Body of pancreas (tissue), 4 donors: ENCODE measurements around the gene NOS3. TPM values are rescaled to one million over a fixed set of nuclear protein-coding genes. Genes with fewer than 3 reads are reported as not detected.
A peak's percentile ranks its signal among the peaks of the same experiment; 100 is the strongest.

ENCODE experiments used
- ATAC-seq: fragments of 150-250 bp; one replicate; pipeline ENCODE4 v1.9.1; 2016
- DNase-seq, 4 donors: peaks; one replicate each; pipeline ENCODE4 v3.0.0-alpha.2; 2019
- H3K27ac ChIP-seq, 4 donors: fragments of 200-600 bp; sonication (generic); 1 replicate in 3 of 4; 2 replicates in 1 of 4; pipeline versions ENCODE4 v1.5.1 to v1.6.1; 2016 to 2019; ENCODE audit warnings: mild to moderate bottlenecking in 1 of 4, mixed read lengths in 1 of 4, moderate library complexity in 1 of 4
- H3K27me3 ChIP-seq, 2 donors: fragments of 200-600 bp; sonication (generic); one replicate each; pipeline ENCODE4 v1.6.0; 2016; ENCODE audit warnings: mild to moderate bottlenecking in 1 of 2
- H3K36me3 ChIP-seq, 2 donors: fragments of 200-600 bp; sonication (generic); replicated peaks in 1 of 2; 2 replicates each; pipeline ENCODE4 v1.5.1; 2016; ENCODE audit warnings: low read depth in 2 of 2; ENCODE audit not compliant: insufficient read depth in 1 of 2
- H3K4me1 ChIP-seq: fragments of 200-600 bp; sonication (generic); one replicate; pipeline ENCODE4 v1.6.0; 2016
- H3K4me3 ChIP-seq, 2 donors: fragments of 200-600 bp; sonication (generic); 1 replicate in 1 of 2; 2 replicates in 1 of 2; pipeline ENCODE4 v1.5.1; 2016 to 2019
- H3K9me3 ChIP-seq, 3 donors: fragments of 200-600 bp; sonication (generic); 1 replicate in 2 of 3; 2 replicates in 1 of 3; pipeline ENCODE4 v1.5.1; 2016
- CTCF ChIP-seq, 7 experiments: fragments of 450-650 bp in 4 of 7; fragments of 200-600 bp in 3 of 7; sonication (generic) in 3 of 7; IDR thresholded peaks; one replicate each; pipeline ENCODE4 v1.5.1; 2016 to 2019; ENCODE audit warnings: antibody characterized with exemption in 7 of 7
- POLR2A ChIP-seq, 3 donors: fragments of 450-650 bp; IDR thresholded peaks; one replicate each; pipeline ENCODE4 v1.6.1; 2016; ENCODE audit warnings: antibody characterized with exemption in 3 of 3, mild to moderate bottlenecking in 2 of 3
- WGBS, 2 donors: methylation state at CpG; one replicate each; pipeline ENCODE4 v1.1.5; 2017; 5-methylcytosine and 5-hydroxymethylcytosine counted together
- intact Hi-C: fragments of 100-400 bp; cut with DNase I; formaldehyde crosslinking; loops from one replicate; pipeline ENCODE4 v1.15.1; 2023
- total RNA-seq, 2 donors: library from RNA; depleted of rRNA; stranded (reverse); fragments of >200 nt; gene quantifications; one replicate each; pipeline ENCODE4 v1.1.0, GENCODE V29; 2016

The NOS3 gene
- total RNA-seq, 2 donors from 2014 or later = 4.9 to 7.6 TPM

DNA sequence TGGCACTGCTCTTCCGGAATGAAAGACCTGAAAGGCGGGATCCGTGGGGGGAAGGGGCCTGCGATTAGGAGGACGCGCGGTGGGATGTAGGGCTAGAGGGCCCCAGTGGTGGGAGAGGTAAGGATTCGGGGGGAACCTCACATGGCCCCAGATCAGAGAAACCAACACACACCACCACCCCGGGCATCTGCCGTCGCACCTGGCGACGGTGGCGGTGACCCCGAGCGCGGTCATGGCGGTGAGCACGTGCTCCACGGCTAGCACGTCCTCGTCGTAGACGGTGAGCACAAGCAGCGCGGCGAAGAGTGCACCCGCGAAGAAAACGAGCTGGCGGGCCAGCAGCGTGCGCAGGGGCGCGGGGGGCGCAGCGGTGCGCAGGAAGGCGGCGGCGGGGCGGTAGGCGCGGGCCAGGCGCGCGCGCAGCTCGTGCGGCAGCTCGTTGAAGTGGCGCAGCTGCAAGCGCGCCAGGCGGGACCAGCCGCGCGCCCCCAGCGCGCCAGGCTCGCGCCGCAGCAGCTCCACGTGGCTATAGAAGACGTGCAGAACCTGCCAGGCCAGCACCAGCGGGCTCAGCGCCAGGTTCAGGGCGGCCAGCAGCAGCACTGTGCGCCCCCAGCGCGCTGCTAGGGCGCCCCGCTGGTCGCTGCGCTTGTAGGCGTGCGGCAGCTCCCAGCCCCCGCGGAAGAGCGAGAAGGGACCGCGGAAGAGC, 27.8 kb downstream of the NOS3 start:
- Histone ChIP-seq H3K27me3 (peaks cover 0 to 23% of the 10 kb centered on the region in 2 donors), H3K36me3 (no peaks in the 10 kb centered on the region), H3K9me3 (no peaks in the 10 kb centered on the region), H3K4me3 (no peak overlapping the region), H3K27ac (no peak overlapping the region), H3K4me1 (peaks cover 24% of the 10 kb centered on the region)
- ATAC-seq (peak; percentile 50), DNase-seq (peak in 3 of 4 donors; percentile 34 to 63 (median 39))
- 3% methylated on average over 6 to 82 of the region's 82 CpGs for WGBS, 2 donors
- no peak for TF ChIP-seq POLR2A (IDR thresholded peaks at IDR 0.05)
- TF ChIP-seq CTCF (IDR thresholded peaks at IDR 0.05) = no peak
- intact Hi-C loops = no loop called here

DNA sequence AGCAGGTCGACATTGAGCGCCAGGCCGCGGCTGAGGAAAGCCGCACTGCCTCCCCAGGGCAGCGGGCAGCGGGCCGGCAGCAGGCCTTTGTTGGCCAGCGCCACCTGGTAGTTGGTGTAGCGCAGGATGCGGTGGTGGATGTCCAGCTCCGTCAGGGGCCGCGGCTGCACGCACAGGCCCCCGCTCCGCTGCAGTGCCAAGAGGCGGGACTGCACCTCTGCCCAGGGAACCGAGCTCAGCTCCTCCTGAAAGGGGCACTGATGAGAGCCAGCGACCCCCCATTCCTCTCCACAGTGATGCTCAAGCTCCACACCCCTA, 28.3 kb downstream of the NOS3 start:
- WGBS, 2 donors = 18 to 73% methylated on average over 2 to 20 of the region's 20 CpGs
- intact Hi-C loops = no loop called here
- Histone ChIP-seq H3K4me3 (no peak overlapping the region), H3K9me3 (no peaks in the 10 kb centered on the region), H3K4me1 (peaks cover 19% of the 10 kb centered on the region), H3K36me3 (no peaks in the 10 kb centered on the region), H3K27ac (no peak overlapping the region), H3K27me3 (peaks cover 0 to 19% of the 10 kb centered on the region in 2 donors)
- ATAC-seq = peak; percentile 2
- no peak for TF ChIP-seq POLR2A (IDR thresholded peaks at IDR 0.05)
- no peak for TF ChIP-seq CTCF (IDR thresholded peaks at IDR 0.05)
- DNase-seq = no peak

GRCh38 chr7:151020231-151020630, 29.4 kb downstream of the NOS3 start:
- Histone ChIP-seq H3K27ac (no peak overlapping the region), H3K36me3 (no peaks in the 10 kb centered on the region), H3K4me1 (peaks cover 18% of the 10 kb centered on the region), H3K4me3 (no peak overlapping the region), H3K27me3 (peaks cover 0 to 10% of the 10 kb centered on the region in 2 donors), H3K9me3 (no peaks in the 10 kb centered on the region)
- no peak for DNase-seq
- intact Hi-C loops = no loop called here
- no peak for ATAC-seq
- TF ChIP-seq CTCF (IDR thresholded peaks at IDR 0.05) (no peak), POLR2A (IDR thresholded peaks at IDR 0.05) (no peak)
- WGBS, 2 donors = 50 to 56% methylated on average over 7 of the region's 7 CpGs

- Histone ChIP-seq H3K9me3 (no peaks in the 10 kb centered on the region), H3K36me3 (no peaks in the 10 kb centered on the region), H3K4me1 (peaks cover 10% of the 10 kb centered on the region), H3K4me3 (no peak overlapping the region), H3K27me3 (no peaks in the 10 kb centered on the region), H3K27ac (no peak overlapping the region)
- WGBS, 2 donors = 76 to 79% methylated on average over 8 to 9 of the region's 10 CpGs
- no peak for ATAC-seq
- DNase-seq = no peak
- no peak for TF ChIP-seq CTCF (IDR thresholded peaks at IDR 0.05)
- TF ChIP-seq POLR2A (IDR thresholded peaks at IDR 0.05) = no peak
- intact Hi-C loops = no loop called here
Observed at GRCh38 chr7:151023232-151023631, 32.4 kb downstream of the NOS3 start.

DNA sequence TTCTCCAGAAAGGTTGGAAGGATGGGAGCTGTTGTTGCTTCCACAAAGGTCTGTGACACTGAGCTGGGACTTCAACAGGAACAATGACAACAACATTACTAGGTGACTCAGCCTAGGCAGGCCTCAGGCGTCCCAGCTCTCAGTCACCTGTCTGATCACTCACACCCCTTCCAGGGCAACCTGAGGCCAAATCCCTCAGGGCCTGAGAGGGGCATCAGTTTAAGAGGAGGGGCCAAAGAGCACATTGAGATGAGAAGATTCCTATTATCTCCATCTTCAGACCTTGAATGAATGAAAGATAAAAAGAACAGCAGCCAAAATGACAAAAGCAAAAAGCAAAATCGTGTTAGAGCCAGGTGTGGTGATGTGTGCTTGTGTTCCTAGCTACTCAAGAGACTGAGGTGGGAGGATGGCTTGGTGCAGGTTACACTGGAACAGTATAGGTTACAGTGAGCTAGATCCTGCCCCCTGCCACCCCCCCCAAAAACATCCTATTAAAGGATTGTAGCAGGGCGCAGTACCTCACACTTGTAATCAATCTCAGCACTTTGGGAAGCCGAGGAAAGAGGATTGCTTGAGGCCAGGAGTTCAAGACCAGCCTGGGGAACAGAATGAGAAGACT, 33.7 kb downstream of the NOS3 start, which contains the start of gene ATG9B:
ATG9B (minus strand) TSS at position 60 of the 622 bp plus-strand sequence. CDS start 71 bp downstream, outside the sequence.
- 80 to 82% methylated on average over 4 of the region's 4 CpGs for WGBS, 2 donors
- Histone ChIP-seq H3K4me3 (no peak within 1 kb of the TSS), H3K27ac (no peak within 1 kb of the TSS), H3K4me1 (peaks cover 5% of the 10 kb centered on the region), H3K36me3 (no peaks in the 10 kb centered on the region), H3K9me3 (no peaks in the 10 kb centered on the region), H3K27me3 (no peaks in the 10 kb centered on the region)
- TF ChIP-seq CTCF (IDR thresholded peaks at IDR 0.05) (no peak), POLR2A (IDR thresholded peaks at IDR 0.05) (no peak)
- ATAC-seq (no peak), DNase-seq (no peak)
- intact Hi-C loops = no loop called here
